HG02970 (cell line): ENCODE measurements around the gene GBA2.
A peak's percentile ranks its signal among the peaks of the same experiment; 100 is the strongest.

ENCODE experiments used
- ATAC-seq: cut with Tn5 transposase; IDR thresholded peaks from one replicate; pipeline ENCODE4 v1.9.1; 2021; ENCODE audit warnings: mild to moderate bottlenecking, moderate library complexity, moderate number of reproducible peaks; ENCODE audit not compliant: unreplicated experiment, low FRiP score

GBA2 gene

GRCh38 chr9:35741740-35742139 is 7.3 kb downstream of the GBA2 start:
- ATAC-seq = no peak

GRCh38 chr9:35740243-35740642 is 8.8 kb downstream of the GBA2 start:
- ATAC-seq = no peak

- ATAC-seq = no peak
Measured at GRCh38 chr9:35738924-35739323, 10.1 kb downstream of the GBA2 start.

GRCh38 chr9:35738186-35738585 is 10.8 kb downstream of the GBA2 start:
- no peak for ATAC-seq

- ATAC-seq = no peak
Measured at GRCh38 chr9:35737143-35737542, 11.9 kb downstream of the GBA2 start.

- ATAC-seq = no peak
Measured at GRCh38 chr9:35736201-35736633, 12.8 kb downstream of the GBA2 start.

GRCh38 chr9:35734096-35734495 is 14.9 kb downstream of the GBA2 start:
- no peak for ATAC-seq

- no peak for ATAC-seq
Measured at GRCh38 chr9:35732800-35733541, 16.1 kb downstream of the GBA2 start.

GRCh38 chr9:35732185-35732799 is 16.7 kb downstream of the GBA2 start, which contains the start of the genes CREB3 and TLN1:
TSS of gene CREB3 (plus strand) at chr9:35732666. CDS start at chr9:35732773, 107 bp downstream.
TSS of gene TLN1 (minus strand) at chr9:35732195. CDS start at chr9:35725694, 6,501 bp downstream.
- ATAC-seq = peak; percentile 77

- no peak for ATAC-seq
Measured at GRCh38 chr9:35731415-35732184, 17.4 kb downstream of the GBA2 start.

- ATAC-seq = no peak
Measured at GRCh38 chr9:35730486-35730854, 18.6 kb downstream of the GBA2 start.

- ATAC-seq = no peak
Measured at GRCh38 chr9:35729700-35730485, 19.1 kb downstream of the GBA2 start.

GRCh38 chr9:35729101-35729500 is 19.9 kb downstream of the GBA2 start:
- no peak for ATAC-seq

- ATAC-seq = no peak
Measured at GRCh38 chr9:35728041-35728971, 20.7 kb downstream of the GBA2 start.

GRCh38 chr9:35727676-35728040 is 21.4 kb downstream of the GBA2 start:
- ATAC-seq = no peak

GRCh38 chr9:35726931-35727330 is 22.1 kb downstream of the GBA2 start:
- ATAC-seq = no peak

- ATAC-seq = no peak
Measured at GRCh38 chr9:35725362-35725761, 23.7 kb downstream of the GBA2 start.

- no peak for ATAC-seq
Measured at GRCh38 chr9:35723908-35724307, 25.1 kb downstream of the GBA2 start.

- ATAC-seq = no peak
Measured at GRCh38 chr9:35723426-35723825, 25.6 kb downstream of the GBA2 start.
